DOHH2 (cell line): ENCODE measurements around the gene MLC1.

Source experiments
- CTCF ChIP-seq: fragments of 200-600 bp; sonication (generic); IDR thresholded peaks from one replicate; pipeline ENCODE4 v1.5.1; 2014; ENCODE audit warnings: antibody characterized with exemption, mild to moderate bottlenecking, low read depth, low read length; ENCODE audit not compliant: poor library complexity, severe bottlenecking
- EZH2phosphoT487 ChIP-seq: fragments of 200-600 bp; sonication (generic); IDR thresholded peaks from 2 replicates; pipeline ENCODE4 v1.6.1; 2017; ENCODE audit warnings: borderline replicate concordance, mild to moderate bottlenecking, antibody characterized with exemption, low read length, moderate library complexity, mixed read lengths

GRCh38 chr22:50087646-50088045 lies 2.4 kb upstream of the MLC1 start:
- TF ChIP-seq EZH2phosphoT487 (no peak), CTCF (no peak)
